Measurements from ENCODE around the gene WDR70.
"Not testable (repeated sequence)": the region's sequence is repeated elsewhere in the genome, so short reads cannot be mapped to it uniquely, and the experiment has no call there.

WDR70 gene

GRCh38 chr5:37379100-37379628 is at the start of gene WDR70:
Gene WDR70 (plus strand): TSS chr5:37379318. CDS start chr5:37379368, 50 bp downstream.
- FAIRE-seq (peak; percentile 97), DNase-seq (ENCODE audit: insufficient read length, low spot score) (peak; percentile 88)

DNA sequence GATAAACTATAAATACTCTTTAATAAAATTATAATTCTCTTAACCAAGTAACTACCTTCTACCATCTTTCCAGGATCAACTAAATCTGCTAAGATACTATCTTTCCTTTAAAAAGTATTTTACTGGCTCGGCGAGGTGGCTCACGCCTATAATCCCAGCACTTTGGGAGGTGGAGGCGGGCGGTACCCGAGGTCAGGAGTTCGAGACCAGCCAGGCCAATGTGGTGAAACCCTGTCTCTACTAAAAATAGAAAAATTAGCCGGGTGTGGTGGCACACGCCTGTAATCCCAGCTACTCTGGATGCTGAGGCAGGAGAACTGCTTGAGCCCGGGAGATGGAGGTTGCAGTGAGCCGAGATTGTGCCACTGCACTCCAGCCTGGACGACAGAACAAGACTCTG is 44.4 kb upstream of the WDR70 start:
- not testable (repeated sequence) for DNase-seq (ENCODE audit: insufficient read length, low spot score); FAIRE-seq

DNA sequence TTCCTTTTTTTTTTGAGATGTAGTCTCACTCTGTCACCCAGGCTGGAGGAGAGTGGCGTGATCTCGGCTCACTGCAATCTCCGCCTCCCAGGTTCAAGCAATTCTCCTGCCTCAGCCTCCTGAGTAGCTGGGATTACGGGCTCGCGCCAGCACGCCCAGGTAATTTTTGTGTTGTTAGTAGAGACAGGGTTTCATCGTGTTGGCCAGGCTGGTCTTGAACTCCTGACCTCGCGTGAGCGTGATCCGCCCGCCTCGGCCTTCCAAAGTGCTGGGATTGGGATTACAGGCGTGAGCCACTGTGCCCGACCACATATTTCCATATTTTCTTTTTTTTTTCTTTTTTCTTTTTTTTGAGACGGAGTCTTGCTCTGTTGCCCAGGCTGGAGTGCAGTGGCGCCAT is 36.4 kb upstream of the WDR70 start:
- FAIRE-seq: not testable (repeated sequence)

DNA sequence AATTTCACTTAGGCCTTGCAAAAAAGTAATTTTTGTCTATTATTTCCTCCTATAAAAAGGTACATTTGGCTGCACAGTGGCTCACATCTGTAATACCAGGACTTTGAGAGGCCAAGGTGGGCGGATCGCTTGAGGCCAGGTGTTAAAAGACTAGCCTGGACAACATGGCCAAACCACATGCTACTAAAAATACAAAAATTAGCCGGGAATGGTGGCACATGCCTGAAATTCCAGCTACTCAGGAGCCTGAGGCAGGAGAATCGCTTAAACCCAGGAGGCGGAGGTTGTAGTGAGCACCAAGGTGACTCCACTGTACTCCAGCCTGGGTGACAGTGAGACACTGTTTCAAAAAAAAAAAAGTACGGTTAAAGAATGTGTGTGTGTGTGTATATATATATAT is 24.0 kb upstream of the WDR70 start:
- no peak for FAIRE-seq

More for the DNA sequence above, 36.4 kb upstream of the WDR70 start:
- not testable (repeated sequence) for DNase-seq (ENCODE audit: insufficient read length, low spot score)

DNA sequence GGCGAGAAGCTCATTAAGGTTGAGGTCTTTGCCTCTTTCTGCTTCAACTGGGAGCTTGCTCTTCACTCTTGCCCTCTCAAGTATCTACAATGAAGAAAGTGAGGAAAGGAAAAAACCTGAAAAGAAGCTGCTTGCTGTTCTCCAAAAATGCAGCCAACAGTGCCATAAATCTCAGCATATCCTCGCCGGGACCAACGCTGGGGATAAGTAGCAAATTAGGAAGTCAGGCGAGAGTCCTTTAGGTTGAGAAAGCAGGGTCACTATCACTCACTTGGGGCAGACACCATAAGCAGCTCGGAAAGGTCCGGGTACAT is 8.6 kb upstream of the WDR70 start:
- FAIRE-seq (peak; percentile 36), DNase-seq (ENCODE audit: insufficient read length, low spot score) (no peak)

More for the DNA sequence above, 24.0 kb upstream of the WDR70 start:
- no peak for DNase-seq (ENCODE audit: insufficient read length, low spot score)

- FAIRE-seq: peak; percentile 99
- peak; percentile 99 for DNase-seq (ENCODE audit: insufficient read length, low spot score)
Observed at GRCh38 chr5:37370864-37371726, 8.0 kb upstream of the WDR70 start, which contains the start of gene NUP155. Gene NUP155 (minus strand): TSS chr5:37371106. CDS start chr5:37370977, 129 bp downstream.

DNA sequence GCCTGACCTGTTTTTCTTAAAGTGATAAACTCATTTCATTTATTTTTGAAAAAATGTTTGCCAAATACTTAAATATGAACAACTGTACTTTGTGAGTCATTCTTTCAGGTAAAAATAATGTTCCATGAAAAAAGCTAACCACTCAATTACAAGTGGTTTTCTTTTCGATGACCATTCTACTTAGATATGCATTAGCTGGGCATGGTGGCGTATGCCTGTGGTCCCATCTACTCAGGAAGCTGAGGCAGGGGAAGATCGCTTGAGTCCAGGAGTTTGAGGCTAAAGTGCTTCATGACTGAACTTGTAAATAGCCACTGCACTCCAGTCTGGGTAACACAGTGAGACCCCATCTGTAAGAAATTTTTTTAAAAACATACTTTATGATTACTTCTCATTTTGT is 4.0 kb upstream of the WDR70 start:
- DNase-seq (ENCODE audit: insufficient read length, low spot score): no peak
- FAIRE-seq: no peak

DNA sequence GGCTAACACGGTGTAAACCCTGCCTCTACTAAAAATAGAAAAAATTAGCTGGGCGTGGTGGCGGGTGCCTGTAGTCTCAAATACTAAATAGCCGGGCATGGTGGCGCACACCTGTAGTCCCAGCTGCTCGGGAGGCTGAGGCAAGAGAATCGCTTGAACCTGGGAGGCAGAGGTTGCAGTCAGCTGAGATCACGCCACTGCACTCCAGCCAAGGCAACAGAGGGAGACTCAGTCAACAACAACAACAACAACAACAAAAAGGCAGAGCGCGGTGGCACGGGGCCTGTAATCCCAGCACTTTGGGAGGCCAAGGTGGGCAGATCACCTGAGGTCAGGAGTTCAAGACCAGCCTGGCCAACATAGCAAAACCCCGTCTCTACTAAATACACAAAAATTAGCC is 1.1 kb upstream of the WDR70 start:
- not testable (repeated sequence) for DNase-seq (ENCODE audit: insufficient read length, low spot score); FAIRE-seq

GRCh38 chr5:37391591-37391990 is 12.5 kb downstream of the WDR70 start:
- FAIRE-seq (no peak), DNase-seq (ENCODE audit: insufficient read length, low spot score) (no peak)

DNA sequence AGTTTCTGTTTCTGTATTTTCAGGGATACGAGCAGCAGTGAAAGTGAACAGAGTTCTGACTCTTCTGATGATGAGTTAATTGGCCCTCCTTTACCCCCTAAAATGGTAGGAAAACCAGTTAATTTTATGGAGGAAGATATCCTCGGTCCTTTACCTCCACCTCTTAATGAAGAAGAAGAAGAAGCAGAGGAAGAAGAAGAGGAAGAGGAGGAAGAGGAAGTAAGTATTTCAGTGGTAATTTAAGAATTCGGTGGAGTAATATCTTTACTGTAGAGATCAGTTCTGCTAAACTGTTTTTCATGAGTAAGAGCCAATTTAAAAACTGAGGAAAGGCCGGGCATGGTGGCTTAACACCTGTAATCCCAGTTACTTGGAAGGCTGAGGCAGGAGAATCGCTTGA is 17.2 kb downstream of the WDR70 start:
- FAIRE-seq: no peak
- DNase-seq (ENCODE audit: insufficient read length, low spot score): no peak

DNA sequence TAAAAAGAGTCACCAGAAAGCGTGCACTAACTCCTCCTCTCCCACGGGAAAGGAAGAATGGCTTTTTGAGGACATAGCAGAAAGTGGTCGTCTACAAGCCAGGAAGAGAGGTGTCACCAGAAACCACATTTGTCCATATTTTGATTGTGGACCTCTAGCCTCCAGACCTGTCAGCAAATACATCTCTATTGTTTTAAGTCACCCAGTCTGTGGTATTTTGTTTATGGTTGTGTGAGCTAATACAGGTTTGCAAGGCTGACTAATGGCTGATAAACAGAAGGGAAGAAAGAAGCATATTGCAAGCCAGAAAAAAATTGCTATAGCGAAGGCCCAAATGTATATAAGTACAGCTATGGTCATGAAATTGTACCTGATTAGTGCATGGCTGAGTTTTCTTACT is 21.4 kb downstream of the WDR70 start:
- FAIRE-seq (no peak), DNase-seq (ENCODE audit: insufficient read length, low spot score) (no peak)

DNA sequence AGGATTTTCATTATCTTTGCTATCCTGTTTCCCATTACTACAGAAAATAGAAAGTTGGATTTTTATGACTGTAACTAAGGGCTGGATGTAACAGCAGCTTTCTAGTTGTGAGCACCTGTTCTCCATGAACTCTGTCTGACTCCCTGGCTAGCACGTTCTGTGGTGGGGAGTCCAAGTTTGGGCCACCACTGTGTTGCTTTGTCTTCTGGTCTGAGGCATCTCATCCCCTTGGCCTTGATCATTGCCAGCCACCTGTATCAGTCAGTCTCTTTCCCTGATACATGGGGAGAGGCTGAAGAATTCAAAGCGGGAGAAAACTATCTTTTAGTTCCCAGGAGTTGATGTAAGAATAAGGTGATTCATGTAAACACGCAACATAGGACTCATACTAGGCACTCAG is 33.4 kb downstream of the WDR70 start:
- DNase-seq (ENCODE audit: insufficient read length, low spot score) (no peak), FAIRE-seq (peak; percentile 9)

DNA sequence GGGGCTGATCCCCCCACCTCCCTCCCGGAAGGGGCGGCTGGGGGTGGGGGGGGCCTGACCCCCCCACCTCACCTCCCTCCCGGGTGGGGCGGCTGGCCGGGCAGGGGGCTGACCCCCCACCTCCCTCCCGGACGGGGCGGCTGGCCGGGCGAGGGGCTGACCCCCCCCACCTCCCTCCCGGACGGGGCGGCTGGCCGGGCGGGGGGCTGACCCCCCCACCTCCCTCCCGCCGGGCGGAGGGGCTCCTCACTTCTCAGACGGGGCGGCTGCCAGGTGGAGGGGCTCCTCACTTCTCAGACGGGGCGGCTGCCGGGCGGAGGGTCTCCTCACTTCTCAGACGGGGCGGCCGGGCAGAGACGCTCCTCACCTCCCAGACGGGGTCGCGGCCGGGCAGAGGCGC is 36.3 kb downstream of the WDR70 start:
- FAIRE-seq; DNase-seq (ENCODE audit: insufficient read length, low spot score): not testable (repeated sequence)

DNA sequence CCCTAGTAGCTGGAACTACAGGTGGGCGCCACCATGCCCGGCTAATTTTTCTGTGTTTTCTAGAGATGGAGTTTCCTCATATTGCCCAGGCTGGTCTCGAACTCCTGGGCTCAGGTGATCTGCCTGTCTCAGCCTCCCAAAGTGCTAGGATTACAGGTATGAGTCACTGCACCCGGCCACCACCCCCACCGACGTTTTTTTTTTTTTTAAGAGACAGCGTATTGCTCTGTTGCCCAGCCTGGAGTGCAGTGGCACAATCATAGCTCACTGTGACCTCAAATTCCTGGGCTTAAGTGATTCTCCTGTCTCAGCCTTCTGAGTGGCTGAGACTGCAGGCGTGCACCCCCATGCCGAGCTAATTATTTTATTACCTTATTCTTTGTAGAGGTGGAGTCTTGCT is 38.2 kb downstream of the WDR70 start:
- no peak for FAIRE-seq
- DNase-seq (ENCODE audit: insufficient read length, low spot score): no peak

GRCh38 chr5:37424441-37424840 is 45.3 kb downstream of the WDR70 start:
- DNase-seq (ENCODE audit: insufficient read length, low spot score) (no peak), FAIRE-seq (no peak)

DNA sequence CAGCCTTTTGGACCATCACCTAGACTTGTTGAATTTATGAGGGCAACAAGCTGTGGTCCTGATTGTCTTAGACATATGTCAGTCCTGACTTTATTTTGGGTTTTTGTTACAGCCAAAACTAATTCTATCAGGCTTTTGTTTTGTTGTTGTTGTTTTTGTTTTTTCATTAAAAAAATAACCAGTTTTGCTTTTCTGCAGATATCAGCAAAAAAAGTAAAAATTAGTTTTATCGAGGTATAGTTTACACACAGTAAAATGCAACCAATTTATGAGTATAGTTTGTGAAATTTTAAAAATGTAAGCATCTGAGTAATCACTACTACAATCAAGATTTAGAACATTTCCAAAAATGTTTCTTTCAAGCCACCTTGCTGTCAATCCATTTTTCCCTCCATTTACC is 48.9 kb downstream of the WDR70 start:
- no peak for FAIRE-seq

DNA sequence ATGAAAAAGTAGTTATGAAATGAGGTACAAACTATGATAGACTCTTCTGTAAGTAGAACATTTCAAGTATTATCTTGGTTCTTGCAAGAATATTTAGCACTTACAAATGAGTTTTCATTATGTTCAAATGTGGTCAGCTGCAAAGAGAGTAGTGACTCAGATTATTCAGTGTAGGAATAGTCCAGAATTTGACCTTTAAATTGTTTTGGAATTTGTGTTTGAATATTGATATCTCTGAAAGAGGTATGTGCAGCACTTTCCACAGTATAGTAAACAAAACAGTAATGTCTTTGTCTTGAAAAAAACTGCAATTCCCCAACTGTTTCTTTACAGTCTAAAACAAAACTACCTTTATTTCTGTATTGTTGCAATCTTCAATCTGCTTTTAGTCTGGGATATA is 56.1 kb downstream of the WDR70 start:
- DNase-seq (ENCODE audit: insufficient read length, low spot score) (no peak), FAIRE-seq (no peak)

More for the DNA sequence above, 48.9 kb downstream of the WDR70 start:
- DNase-seq (ENCODE audit: insufficient read length, low spot score): no peak

DNA sequence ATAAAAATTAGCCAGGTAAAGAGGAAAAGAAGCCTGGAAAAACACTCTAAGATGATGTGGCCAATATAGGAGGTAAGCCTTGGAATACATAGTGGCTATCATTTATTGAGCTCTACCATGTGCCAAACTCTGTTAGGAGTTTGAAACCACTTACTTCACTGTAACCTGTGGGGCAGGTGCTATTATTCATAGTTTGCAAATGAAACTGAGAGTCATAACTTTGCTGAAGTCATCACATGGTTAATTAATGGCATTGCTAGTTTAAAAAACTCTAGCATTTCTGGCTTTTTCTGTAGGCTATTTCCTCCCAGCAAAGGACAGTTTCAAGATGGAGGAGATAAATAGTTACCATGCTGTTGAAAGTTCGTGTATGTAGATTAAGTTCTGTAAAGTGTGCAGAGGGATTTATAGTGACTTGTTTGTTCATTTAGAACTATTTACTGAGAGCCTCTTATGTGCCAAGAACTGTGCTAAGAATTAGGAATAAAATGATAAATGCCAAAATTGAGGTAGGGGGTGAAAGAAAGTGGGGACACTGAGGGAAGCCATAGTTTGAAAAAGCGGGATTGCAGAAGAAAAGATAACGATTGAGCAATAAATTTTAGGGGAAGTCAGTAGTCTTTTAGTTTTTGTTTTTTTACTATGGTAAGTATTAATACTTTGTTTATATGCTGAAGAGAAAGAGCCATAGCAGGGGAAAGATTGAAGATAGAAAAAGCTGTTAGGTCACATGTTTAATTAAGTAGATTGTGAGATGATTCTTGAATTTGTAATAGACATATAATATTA is 57.2 kb downstream of the WDR70 start:
- FAIRE-seq (no peak), DNase-seq (ENCODE audit: insufficient read length, low spot score) (no peak)

GRCh38 chr5:37437711-37438110 is 58.6 kb downstream of the WDR70 start:
- no peak for DNase-seq (ENCODE audit: insufficient read length, low spot score)
- FAIRE-seq: no peak

GRCh38 chr5:37445783-37446182 is 66.7 kb downstream of the WDR70 start:
- not testable (repeated sequence) for DNase-seq (ENCODE audit: insufficient read length, low spot score); FAIRE-seq

DNA sequence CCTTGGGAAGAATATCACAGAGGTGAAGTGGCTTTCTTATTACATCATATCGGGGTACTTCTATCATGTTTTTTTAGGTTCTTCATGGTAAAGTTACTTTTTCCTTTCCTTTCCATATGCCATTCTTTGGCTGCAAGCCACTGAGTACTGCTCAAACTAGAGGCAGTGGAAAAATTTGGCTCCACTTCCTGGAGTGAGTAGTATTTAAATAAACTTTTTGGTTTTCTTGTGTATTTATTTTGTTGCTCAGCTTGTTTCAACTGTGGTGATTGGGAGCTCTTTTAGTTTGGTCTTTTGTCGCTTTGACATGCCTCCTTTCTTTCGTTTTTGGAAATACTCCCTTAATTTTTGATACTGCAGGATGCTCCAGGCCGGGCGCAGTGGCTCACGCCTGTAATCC is 69.8 kb downstream of the WDR70 start:
- DNase-seq (ENCODE audit: insufficient read length, low spot score) (no peak), FAIRE-seq (no peak)

Data from HTR-8/SVneo (cell line).